Esophagus squamous epithelium (tissue), 5 donors: Measurements from ENCODE around the gene ATG2A. TPM values are rescaled to one million over a fixed set of nuclear protein-coding genes. Genes with fewer than 3 reads are reported as not detected.

Source experiments
- DNase-seq: peaks from one replicate; lab custom pipeline; 2025; lab: John Stamatoyannopoulos, UW
- H3K27ac ChIP-seq, 4 donors: fragments of 200-600 bp; sonication (generic); one replicate each; pipeline ENCODE4 v1.5.1; 2016 to 2019; ENCODE audit warnings: mild to moderate bottlenecking in 1 of 4
- H3K27me3 ChIP-seq, 4 donors: fragments of 200-600 bp; sonication (generic); 1 replicate in 3 of 4; 2 replicates in 1 of 4; pipeline versions ENCODE4 v1.5.1 to v1.6.0; 2017 to 2021; ENCODE audit warnings: antibody characterized with exemption in 1 of 4
- H3K36me3 ChIP-seq, 3 donors: fragments of 200-600 bp; sonication (generic); one replicate each; pipeline ENCODE4 v1.5.1; 2016 to 2019
- H3K4me1 ChIP-seq, 3 donors: fragments of 200-600 bp; sonication (generic); one replicate each; pipeline ENCODE4 v1.5.1; 2017 to 2019
- H3K4me3 ChIP-seq, 4 donors: fragments of 200-600 bp; sonication (generic); 1 replicate in 3 of 4; 2 replicates in 1 of 4; pipeline ENCODE4 v1.5.1; 2016 to 2019; ENCODE audit warnings: mild to moderate bottlenecking in 2 of 4, moderate library complexity in 1 of 4
- H3K9me3 ChIP-seq, 3 donors: fragments of 200-600 bp; sonication (generic); one replicate each; pipeline ENCODE4 v1.5.1; 2016 to 2019
- CTCF ChIP-seq, 6 experiments: fragments of 450-650 bp in 4 of 6; fragments of 200-600 bp in 2 of 6; sonication (generic) in 2 of 6; IDR thresholded peaks; one replicate each; pipeline ENCODE4 v1.5.1; 2016 to 2019; ENCODE audit warnings: antibody characterized with exemption in 6 of 6, mild to moderate bottlenecking in 4 of 6, moderate library complexity in 4 of 6
- POLR2A ChIP-seq, 4 donors: fragments of 450-650 bp; IDR thresholded peaks; one replicate each; pipeline ENCODE4 v1.6.1; 2017; ENCODE audit warnings: antibody characterized with exemption in 4 of 4, mild to moderate bottlenecking in 4 of 4, moderate library complexity in 3 of 4
- WGBS, 2 donors: methylation state at CpG; one replicate each; pipeline ENCODE4 v1.1.5; 2018; 5-methylcytosine and 5-hydroxymethylcytosine counted together
- intact Hi-C: fragments of 100-400 bp; cut with DNase I; formaldehyde crosslinking; loops from one replicate; pipeline ENCODE4 v1.15.0; 2022
- total RNA-seq, 4 donors: library from RNA; depleted of rRNA; stranded (reverse); fragments of >200 nt; gene quantifications; one replicate each; pipeline ENCODE4 v1.1.0, GENCODE V29; 2016
- donor health status: DM: yes; HTN: yes; CAD: no.

ATG2A gene
- total RNA-seq, 4 donors from 2014 or later: 14.1 to 26.1 (median 19.6) TPM

GRCh38 chr11:64871492-64871891 lies 45.5 kb downstream of the ATG2A start:
- 45 to 75% methylated on average over 3 of the region's 3 CpGs for WGBS, 2 donors

GRCh38 chr11:64870893-64871466 lies 46.0 kb downstream of the ATG2A start:
- H3K36me3 ChIP-seq: peaks cover 0 to 43% (median 12%) of the 10 kb centered on the region in 3 donors

More at GRCh38 chr11:64871492-64871891, 45.5 kb downstream of the ATG2A start:
- Histone ChIP-seq H3K36me3 (peaks cover 0 to 43% (median 12%) of the 10 kb centered on the region in 3 donors), H3K27ac (peak overlapping the region in 3 of 4 donors; percentile 73 to 92 (median 91)), H3K4me1 (peaks cover 50 to 94% (median 68%) of the 10 kb centered on the region in 3 donors), H3K4me3 (peak overlapping the region in 1 of 4 donors; percentile 45), H3K27me3 (no peaks in the 10 kb centered on the region), H3K9me3 (no peaks in the 10 kb centered on the region)
- TF ChIP-seq POLR2A (IDR thresholded peaks at IDR 0.05) (no peak), CTCF (IDR thresholded peaks at IDR 0.05) (no peak)
- no peak for DNase-seq
- intact Hi-C loops: no loop called here

GRCh38 chr11:64870176-64870892 lies 46.7 kb downstream of the ATG2A start:
- Histone ChIP-seq H3K9me3 (no peaks in the 10 kb centered on the region), H3K4me1 (peaks cover 40 to 94% (median 67%) of the 10 kb centered on the region in 3 donors), H3K36me3 (peaks cover 0 to 43% (median 12%) of the 10 kb centered on the region in 3 donors), H3K27ac (peak overlapping the region; percentile 63 to 92 (median 82)), H3K4me3 (peak overlapping the region in 2 of 4 donors; percentile 1 to 45), H3K27me3 (no peaks in the 10 kb centered on the region)
- TF ChIP-seq POLR2A (IDR thresholded peaks at IDR 0.05) (no peak), CTCF (IDR thresholded peaks at IDR 0.05) (no peak)
- WGBS, 2 donors: 59 to 92% methylated on average over 4 to 5 of the region's 19 CpGs
- no peak for DNase-seq
- intact Hi-C loops: no loop called here

More at GRCh38 chr11:64870893-64871466, 46.0 kb downstream of the ATG2A start:
- DNase-seq: no peak
- TF ChIP-seq POLR2A (IDR thresholded peaks at IDR 0.05) (no peak), CTCF (IDR thresholded peaks at IDR 0.05) (no peak)
- peaks cover 45 to 94% (median 68%) of the 10 kb centered on the region in 3 donors for H3K4me1 ChIP-seq
- H3K27me3 ChIP-seq: no peaks in the 10 kb centered on the region
- H3K27ac ChIP-seq: peak overlapping the region; percentile 63 to 92 (median 82)
- H3K9me3 ChIP-seq: no peaks in the 10 kb centered on the region
- intact Hi-C loops: no loop called here
- H3K4me3 ChIP-seq: peak overlapping the region in 2 of 4 donors; percentile 1 to 45
- 52 to 57% methylated on average over 14 to 16 of the region's 20 CpGs for WGBS, 2 donors

GRCh38 chr11:64869571-64870175 lies 47.3 kb downstream of the ATG2A start:
- 26% methylated on average over 2 of the region's 9 CpGs; no CpG with 5 or more reads in 1 of the 2 donors for WGBS, 2 donors
- DNase-seq: no peak
- TF ChIP-seq CTCF (IDR thresholded peaks at IDR 0.05) (peak in 3 of 6 experiments; percentile 11 to 24 (median 20)), POLR2A (IDR thresholded peaks at IDR 0.05) (no peak)
- H3K9me3 ChIP-seq: no peaks in the 10 kb centered on the region
- H3K27me3 ChIP-seq: no peaks in the 10 kb centered on the region
- H3K4me3 ChIP-seq: peak overlapping the region in 2 of 4 donors; percentile 1 to 45
- H3K36me3 ChIP-seq: peaks cover 0 to 41% (median 12%) of the 10 kb centered on the region in 3 donors
- H3K4me1 ChIP-seq: peaks cover 44 to 94% (median 70%) of the 10 kb centered on the region in 3 donors
- H3K27ac ChIP-seq: peak overlapping the region; percentile 63 to 92 (median 82)
- intact Hi-C loops: no loop called here
